HG03378 (cell line): ENCODE measurements around the gene ARHGEF37.
"Not testable (repeated sequence)": the region's sequence is repeated elsewhere in the genome, so short reads cannot be mapped to it uniquely, and the experiment has no call there.

Source experiments
- ATAC-seq: cut with Tn5 transposase; IDR thresholded peaks from one replicate; pipeline ENCODE4 v1.9.1; 2021; ENCODE audit warnings: mild to moderate bottlenecking, moderate library complexity; ENCODE audit not compliant: unreplicated experiment

The ARHGEF37 gene

DNA sequence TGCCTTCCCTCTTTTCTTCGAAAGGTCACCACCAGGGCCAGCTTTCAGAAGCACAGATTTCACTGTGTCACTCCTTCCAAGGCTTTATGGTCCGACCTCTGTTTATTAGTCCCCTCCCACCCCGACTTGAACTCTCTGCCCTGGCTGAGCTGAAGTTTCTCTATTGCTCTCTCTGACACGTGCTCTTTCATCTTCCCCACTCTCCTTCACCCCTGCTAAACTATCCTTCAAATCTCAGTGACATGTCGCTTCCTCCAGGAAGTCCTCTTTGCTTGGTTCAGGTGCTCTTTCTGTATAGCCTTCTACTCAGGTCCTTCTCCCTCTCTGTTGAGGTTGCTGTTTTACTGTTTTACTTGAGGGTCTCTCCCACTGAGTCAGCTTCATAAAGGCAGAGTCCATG lies 64.4 kb downstream of the ARHGEF37 start:
- no peak for ATAC-seq

GRCh38 chr5:149646564-149646963 lies 65.3 kb downstream of the ARHGEF37 start:
- no peak for ATAC-seq

GRCh38 chr5:149647334-149647733 lies 66.0 kb downstream of the ARHGEF37 start:
- no peak for ATAC-seq

DNA sequence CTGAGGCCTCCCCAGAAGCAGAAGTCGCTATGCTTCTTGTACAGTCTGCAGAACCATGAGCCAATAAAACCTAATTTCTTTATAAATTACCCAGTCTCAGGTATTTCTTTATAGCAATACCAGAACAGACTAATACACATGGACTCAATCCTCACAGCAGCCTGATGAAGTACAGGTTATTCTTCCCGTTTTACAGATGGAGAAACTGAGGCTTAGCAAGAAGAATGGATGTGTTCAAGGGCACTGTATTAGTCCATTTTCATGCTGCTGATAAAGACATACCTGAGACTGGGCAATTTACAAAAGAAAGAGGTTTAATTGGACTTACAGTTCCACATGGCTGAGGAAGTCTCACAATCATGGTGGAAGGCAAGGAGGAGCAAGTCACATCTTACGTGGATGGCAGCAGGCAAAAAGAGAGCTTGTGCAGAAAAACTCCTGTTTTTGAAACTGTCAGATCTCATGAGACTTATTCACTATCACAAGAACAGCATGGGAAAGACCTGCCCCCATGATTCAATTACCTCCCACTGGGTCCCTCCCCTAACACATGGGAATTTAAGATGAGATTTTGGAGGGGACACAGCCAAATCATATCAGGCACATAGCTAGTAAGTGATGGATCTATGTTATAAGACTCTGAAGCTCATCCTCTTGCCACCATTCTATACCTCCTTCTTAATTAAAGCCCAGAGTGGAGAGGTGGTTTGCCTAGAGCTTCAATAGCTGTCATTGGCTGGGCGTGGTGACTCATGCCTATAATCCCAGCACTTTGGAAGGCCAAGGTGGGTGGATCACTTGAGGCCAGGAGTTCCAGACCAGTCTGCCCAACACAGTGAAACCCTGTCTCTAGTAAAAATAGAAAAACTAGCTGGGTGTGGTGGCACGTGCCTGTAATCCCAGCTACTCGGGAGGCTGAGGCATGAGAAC lies 67.4 kb downstream of the ARHGEF37 start:
- not testable (repeated sequence) for ATAC-seq

- ATAC-seq: not testable (repeated sequence)
Measured at GRCh38 chr5:149649730-149650129, 68.4 kb downstream of the ARHGEF37 start.

DNA sequence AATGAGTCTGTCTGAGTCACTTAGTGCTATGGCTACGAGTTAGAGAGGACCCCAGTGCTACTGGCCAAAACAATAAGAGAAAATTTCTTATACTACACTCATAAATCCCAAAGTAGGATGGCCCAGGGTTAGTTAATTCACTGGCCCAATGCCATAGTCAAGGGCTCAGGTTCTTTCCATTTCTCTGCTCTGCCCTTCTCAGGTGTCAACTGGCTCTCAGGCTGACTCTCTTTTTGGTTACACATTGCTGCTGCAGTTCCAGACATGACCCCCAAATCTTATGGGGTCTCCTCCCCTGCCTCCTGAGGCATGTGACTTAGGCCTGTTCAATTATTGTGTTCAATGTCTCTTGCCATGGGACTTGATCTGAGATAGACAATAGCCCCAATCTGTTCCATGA lies 70.4 kb downstream of the ARHGEF37 start:
- no peak for ATAC-seq

GRCh38 chr5:149652697-149653096 lies 71.4 kb downstream of the ARHGEF37 start:
- no peak for ATAC-seq

DNA sequence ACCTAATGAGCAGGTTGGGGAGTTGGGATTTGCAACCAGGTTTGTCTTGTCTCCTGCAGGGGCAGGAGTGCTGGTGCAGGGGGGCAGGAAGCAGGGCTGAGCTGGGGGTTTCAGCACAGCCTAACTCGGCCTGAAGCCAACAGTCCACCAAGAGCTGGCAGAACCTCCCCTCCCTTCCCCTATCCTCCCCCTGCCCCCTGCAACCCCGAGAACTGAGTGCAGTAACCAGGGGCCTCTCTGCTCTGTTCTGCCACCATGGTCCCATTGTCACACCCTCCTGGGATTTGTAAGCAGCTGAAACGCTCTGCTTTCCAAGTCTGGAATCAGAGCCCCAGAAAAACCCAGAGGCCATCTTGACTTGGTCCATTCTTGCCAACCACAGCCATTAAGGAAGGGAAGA lies 72.9 kb downstream of the ARHGEF37 start:
- no peak for ATAC-seq

GRCh38 chr5:149654883-149655505 lies 73.7 kb downstream of the ARHGEF37 start:
- no peak for ATAC-seq

- no peak for ATAC-seq
Measured at GRCh38 chr5:149656576-149657182, 75.4 kb downstream of the ARHGEF37 start.

DNA sequence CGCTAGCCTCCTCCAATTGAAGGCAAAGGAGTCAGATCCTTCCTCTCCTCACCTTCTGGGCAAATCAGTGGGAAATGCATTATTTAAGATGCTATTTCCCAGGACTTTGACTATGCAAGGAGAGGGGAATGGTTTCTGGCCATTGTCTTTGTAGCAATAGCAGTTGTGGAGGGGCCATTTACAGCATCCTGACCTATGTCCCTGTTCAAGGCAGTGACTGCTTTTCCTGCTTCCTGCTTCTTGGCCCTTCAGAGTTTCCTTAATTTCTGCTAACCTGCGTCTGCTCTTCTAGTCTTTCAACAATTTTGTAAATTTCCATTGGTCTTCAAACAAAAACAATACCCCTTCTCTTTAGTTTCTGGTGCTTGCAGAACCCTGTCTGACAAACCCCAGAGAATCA lies 76.0 kb downstream of the ARHGEF37 start:
- no peak for ATAC-seq

DNA sequence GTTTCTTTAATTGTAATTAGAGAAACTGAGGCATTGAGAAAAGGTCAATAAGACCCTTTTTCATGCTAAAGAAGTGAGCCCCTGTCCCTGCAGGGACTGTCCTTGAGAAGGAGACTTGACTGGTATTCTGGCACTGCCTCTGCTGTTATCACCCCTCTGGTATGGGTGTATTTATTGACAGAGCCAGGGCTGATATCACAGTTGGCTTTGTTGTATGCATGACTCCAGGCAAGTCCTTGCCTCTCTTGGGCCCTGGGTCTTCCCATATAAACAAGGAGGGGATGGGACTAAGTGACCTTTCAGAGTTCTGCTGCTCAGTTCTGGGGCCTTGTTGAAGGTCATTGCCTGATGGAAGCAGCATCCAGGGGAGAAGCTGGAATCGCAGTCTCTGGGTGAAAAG lies 77.0 kb downstream of the ARHGEF37 start:
- ATAC-seq: no peak

DNA sequence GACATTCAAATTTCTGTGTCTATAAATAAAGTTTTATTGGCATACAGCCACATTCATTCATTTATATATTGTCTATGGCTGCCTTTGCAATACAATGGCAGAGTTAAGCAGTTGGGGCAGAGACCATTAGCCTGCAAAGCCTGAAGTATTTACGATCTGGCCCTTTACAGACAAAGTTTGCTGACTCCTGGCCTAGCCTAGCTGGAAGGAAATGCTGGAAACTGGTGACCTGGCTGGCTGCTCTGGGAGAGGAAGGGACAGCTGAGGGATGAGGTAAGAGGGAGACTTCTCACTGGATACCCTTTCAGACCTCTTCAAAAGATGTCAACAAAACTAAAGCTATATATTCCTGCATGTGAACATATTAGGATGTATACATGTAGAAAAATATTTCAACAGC lies 82.8 kb downstream of the ARHGEF37 start:
- no peak for ATAC-seq

- no peak for ATAC-seq
Measured at GRCh38 chr5:149664666-149665415, 83.5 kb downstream of the ARHGEF37 start.

DNA sequence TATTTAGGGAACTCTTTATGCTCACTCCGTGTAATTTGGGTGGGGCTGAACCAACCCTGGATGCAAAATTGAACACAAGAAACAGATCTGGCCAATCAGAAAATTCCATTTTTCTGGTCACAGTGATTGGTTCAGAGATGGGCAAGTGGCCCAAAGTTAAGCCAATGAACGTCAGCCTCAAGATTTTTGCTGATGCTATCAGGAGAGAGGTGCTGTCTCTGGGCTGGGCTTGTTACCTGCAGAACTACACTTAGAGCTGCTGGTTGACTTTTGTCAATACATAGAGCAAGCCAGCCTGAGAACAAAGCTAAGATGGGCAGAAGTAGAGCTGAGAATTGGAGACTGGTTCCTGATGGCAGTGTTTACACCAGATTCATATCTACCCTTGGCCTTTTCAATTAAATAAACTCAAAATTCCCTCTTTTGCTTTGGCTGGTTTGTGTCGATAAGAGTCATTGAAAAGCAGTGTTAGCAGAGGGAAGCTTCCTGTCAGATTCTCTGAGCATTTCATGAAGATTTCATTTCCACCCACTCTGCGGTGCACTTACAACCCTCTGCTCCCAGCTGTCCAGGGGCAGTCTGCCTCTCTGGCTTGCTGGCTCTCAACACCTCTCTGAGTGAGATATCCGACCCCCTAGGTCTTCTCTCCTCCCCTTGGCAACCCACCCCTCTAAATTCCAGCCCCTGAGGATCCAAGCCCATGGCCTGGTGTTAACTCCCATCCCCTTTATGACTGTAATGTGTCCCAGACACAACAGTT lies 84.3 kb downstream of the ARHGEF37 start:
- ATAC-seq: no peak

DNA sequence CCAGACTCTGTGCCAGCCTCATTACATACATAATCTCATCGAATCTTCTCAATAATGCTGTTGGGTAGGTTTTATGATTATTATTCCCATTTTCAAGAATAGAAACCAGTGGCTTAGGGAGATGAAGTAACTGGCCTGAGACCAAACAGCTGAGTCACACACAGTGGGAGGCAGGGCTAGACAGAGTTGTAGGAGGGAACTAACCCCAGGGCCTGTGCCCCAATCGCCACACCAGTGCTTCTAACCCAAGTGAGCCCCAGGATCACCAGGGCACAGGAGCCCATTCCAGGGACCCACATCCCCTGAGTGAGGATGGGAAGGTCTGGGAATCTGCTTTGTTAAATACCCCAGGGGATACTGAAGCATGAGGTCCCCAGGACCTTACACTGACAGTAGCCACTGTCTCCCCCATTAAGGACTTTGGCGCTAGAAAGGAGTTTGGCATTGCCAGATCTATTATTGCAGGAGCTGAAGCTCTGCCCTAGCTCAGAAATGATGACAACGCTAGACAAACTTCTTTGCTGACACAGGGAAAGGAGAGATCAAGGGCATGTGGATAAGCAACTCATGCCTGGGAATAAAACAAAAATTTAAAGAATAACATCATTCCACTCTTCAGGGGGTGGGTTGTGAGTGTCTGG lies 85.0 kb downstream of the ARHGEF37 start:
- ATAC-seq: no peak

- ATAC-seq: no peak
Measured at GRCh38 chr5:149667084-149667828, 86.0 kb downstream of the ARHGEF37 start.

- no peak for ATAC-seq
Measured at GRCh38 chr5:149667829-149668330, 86.6 kb downstream of the ARHGEF37 start.

- not testable (repeated sequence) for ATAC-seq
Measured at GRCh38 chr5:149669273-149669672, 88.0 kb downstream of the ARHGEF37 start.
